ENCODE data around the gene PPP6R2.

Gene PPP6R2

GRCh38 chr22:50447576-50448551 is 104.7 kb downstream of the PPP6R2 start:
- no peak for DNase-seq

- DNase-seq, result no peak
Observed at GRCh38 chr22:50452649-50453048, 109.5 kb downstream of the PPP6R2 start.

- DNase-seq, result no peak
Observed at GRCh38 chr22:50454556-50455075, 111.5 kb downstream of the PPP6R2 start.

GRCh38 chr22:50455201-50455600 is 112.1 kb downstream of the PPP6R2 start:
- no peak for DNase-seq

- DNase-seq, result no peak
Observed at GRCh38 chr22:50456026-50456425, 112.9 kb downstream of the PPP6R2 start.

- DNase-seq, result no peak
Observed at GRCh38 chr22:50456466-50457234, 113.5 kb downstream of the PPP6R2 start.

GRCh38 chr22:50459016-50459415 is 115.9 kb downstream of the PPP6R2 start:
- DNase-seq, result no peak

GRCh38 chr22:50459496-50460140 is 116.5 kb downstream of the PPP6R2 start:
- no peak for DNase-seq

GRCh38 chr22:50460938-50461337 is 117.8 kb downstream of the PPP6R2 start:
- DNase-seq, result no peak

GRCh38 chr22:50461536-50461935 is 118.4 kb downstream of the PPP6R2 start:
- DNase-seq, result no peak

GRCh38 chr22:50461979-50462540 is 118.9 kb downstream of the PPP6R2 start:
- DNase-seq, result no peak

GRCh38 chr22:50463188-50463900 is 120.2 kb downstream of the PPP6R2 start:
- no peak for DNase-seq

- no peak for DNase-seq
Observed at GRCh38 chr22:50464451-50464850, 121.3 kb downstream of the PPP6R2 start.

- no peak for DNase-seq
Observed at GRCh38 chr22:50465066-50465930, 122.2 kb downstream of the PPP6R2 start.

- no peak for DNase-seq
Observed at GRCh38 chr22:50467341-50467740, 124.2 kb downstream of the PPP6R2 start.

GRCh38 chr22:50467773-50468440 is 124.8 kb downstream of the PPP6R2 start:
- no peak for DNase-seq

GRCh38 chr22:50468626-50469025 is 125.5 kb downstream of the PPP6R2 start:
- DNase-seq, result no peak

- DNase-seq, result no peak
Observed at GRCh38 chr22:50469377-50470305, 126.5 kb downstream of the PPP6R2 start.

- no peak for DNase-seq
Observed at GRCh38 chr22:50470491-50470890, 127.4 kb downstream of the PPP6R2 start.

All from NCI-H2081 treated with DMSO at 0.1 percent for 48 hours (cell line).